Midbrain (tissue), 1 donor: Measurements from ENCODE around the gene ATP6V0B.

ENCODE experiments used
- DNase-seq: peaks from one replicate; lab custom pipeline; 2025; lab: John Stamatoyannopoulos, UW

Gene ATP6V0B

GRCh38 chr1:43969746-43970466, 4.9 kb upstream of the ATP6V0B start, which contains the start of gene DPH2:
Gene DPH2, plus strand, starts transcription at chr1:43970010. Its CDS starts 166 bp downstream, at chr1:43970176.
- peak; percentile 97 for DNase-seq

- DNase-seq: no peak
Observed at GRCh38 chr1:43970502-43970901, 4.3 kb upstream of the ATP6V0B start.

- DNase-seq: no peak
Observed at GRCh38 chr1:43970911-43971310, 3.8 kb upstream of the ATP6V0B start.

- no peak for DNase-seq
Observed at GRCh38 chr1:43971336-43971980, 3.3 kb upstream of the ATP6V0B start.

- no peak for DNase-seq
Observed at GRCh38 chr1:43973981-43974442, 748 bp upstream of the ATP6V0B start.

- DNase-seq: peak; percentile 30
Observed at GRCh38 chr1:43975249-43975961, 645 bp downstream of the ATP6V0B start.

- DNase-seq: no peak
Observed at GRCh38 chr1:43976045-43976444, 1.3 kb downstream of the ATP6V0B start.

GRCh38 chr1:43976890-43977289, 2.1 kb downstream of the ATP6V0B start:
- no peak for DNase-seq

GRCh38 chr1:43977376-43978263, 2.9 kb downstream of the ATP6V0B start:
- DNase-seq: no peak

GRCh38 chr1:43978264-43978550, 3.4 kb downstream of the ATP6V0B start:
- DNase-seq: no peak

GRCh38 chr1:43978551-43979260, 3.9 kb downstream of the ATP6V0B start, which contains the start of gene B4GALT2:
Gene B4GALT2, plus strand, starts transcription at chr1:43979210. Its CDS starts 1,951 bp downstream, at chr1:43981161.
- DNase-seq: peak; percentile 22

- DNase-seq: no peak
Observed at GRCh38 chr1:43979261-43979527, 4.4 kb downstream of the ATP6V0B start.

GRCh38 chr1:43979528-43980254, 4.9 kb downstream of the ATP6V0B start:
- no peak for DNase-seq

GRCh38 chr1:43980255-43981134, 5.7 kb downstream of the ATP6V0B start:
- no peak for DNase-seq

GRCh38 chr1:43981135-43981491, 6.4 kb downstream of the ATP6V0B start:
- no peak for DNase-seq

GRCh38 chr1:43981636-43982035, 6.9 kb downstream of the ATP6V0B start:
- DNase-seq: no peak

GRCh38 chr1:43982241-43982640, 7.5 kb downstream of the ATP6V0B start:
- DNase-seq: no peak

- no peak for DNase-seq
Observed at GRCh38 chr1:43982808-43983207, 8.0 kb downstream of the ATP6V0B start.

- DNase-seq: no peak
Observed at GRCh38 chr1:43983253-43983899, 8.6 kb downstream of the ATP6V0B start.
